Gastroesophageal sphincter (tissue), 3 donors: ENCODE results near the gene BUD31.

ENCODE experiments used
- POLR2A ChIP-seq, 2 donors: fragments of 450-650 bp; IDR thresholded peaks; one replicate each; pipeline ENCODE4 v1.6.1; 2017; ENCODE audit warnings: antibody characterized with exemption in 2 of 2, mild to moderate bottlenecking in 2 of 2, moderate library complexity in 1 of 2
- TF ChIP-seq, protein P1 (sequence below), 4 experiments: fragments of 200-600 bp in 2 of 4; fragments of 450-650 bp in 2 of 4; sonication (generic) in 1 of 4; IDR thresholded peaks; one replicate each; pipeline ENCODE4 v1.5.1; 2017 to 2019; ENCODE audit warnings: antibody characterized with exemption in 4 of 4, mild to moderate bottlenecking in 2 of 4, moderate library complexity in 2 of 4

DNA sequence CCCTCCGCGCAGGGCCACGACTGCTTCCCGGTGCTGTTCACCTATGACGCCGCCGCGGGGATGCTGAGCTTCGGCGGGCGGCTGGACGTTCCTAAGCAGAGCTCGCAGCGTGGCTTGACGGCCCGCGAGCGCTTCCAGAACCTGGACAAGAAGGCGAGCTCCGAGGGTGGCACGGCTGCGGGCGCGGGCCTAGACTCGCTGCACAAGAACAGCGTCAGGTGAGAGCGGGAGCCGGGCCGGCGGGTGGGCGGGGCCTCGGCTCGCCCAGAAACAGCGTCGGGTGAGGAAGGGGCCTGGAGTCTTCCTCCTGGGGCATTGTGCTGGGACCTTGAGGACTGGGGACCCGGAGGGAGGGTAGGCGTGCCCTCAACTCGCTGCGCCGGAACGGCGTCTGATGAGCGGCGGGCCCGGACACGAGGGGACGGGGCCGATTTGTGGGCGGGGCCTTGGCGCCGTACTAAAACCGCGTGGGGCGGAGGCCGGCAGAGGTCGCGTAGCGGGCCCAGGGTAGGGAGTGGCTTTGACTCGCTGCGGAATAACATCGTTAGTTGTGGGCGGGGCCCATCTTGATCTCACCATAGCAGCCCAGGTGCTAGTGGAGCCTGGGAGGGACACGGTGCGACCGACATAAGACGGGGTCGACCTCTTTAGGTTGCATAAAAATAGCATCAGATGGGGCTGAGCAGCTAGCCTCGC lies 16.0 kb upstream of the BUD31 start:
- TF ChIP-seq, protein P1, sequence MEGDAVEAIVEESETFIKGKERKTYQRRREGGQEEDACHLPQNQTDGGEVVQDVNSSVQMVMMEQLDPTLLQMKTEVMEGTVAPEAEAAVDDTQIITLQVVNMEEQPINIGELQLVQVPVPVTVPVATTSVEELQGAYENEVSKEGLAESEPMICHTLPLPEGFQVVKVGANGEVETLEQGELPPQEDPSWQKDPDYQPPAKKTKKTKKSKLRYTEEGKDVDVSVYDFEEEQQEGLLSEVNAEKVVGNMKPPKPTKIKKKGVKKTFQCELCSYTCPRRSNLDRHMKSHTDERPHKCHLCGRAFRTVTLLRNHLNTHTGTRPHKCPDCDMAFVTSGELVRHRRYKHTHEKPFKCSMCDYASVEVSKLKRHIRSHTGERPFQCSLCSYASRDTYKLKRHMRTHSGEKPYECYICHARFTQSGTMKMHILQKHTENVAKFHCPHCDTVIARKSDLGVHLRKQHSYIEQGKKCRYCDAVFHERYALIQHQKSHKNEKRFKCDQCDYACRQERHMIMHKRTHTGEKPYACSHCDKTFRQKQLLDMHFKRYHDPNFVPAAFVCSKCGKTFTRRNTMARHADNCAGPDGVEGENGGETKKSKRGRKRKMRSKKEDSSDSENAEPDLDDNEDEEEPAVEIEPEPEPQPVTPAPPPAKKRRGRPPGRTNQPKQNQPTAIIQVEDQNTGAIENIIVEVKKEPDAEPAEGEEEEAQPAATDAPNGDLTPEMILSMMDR (IDR thresholded peaks at IDR 0.05), result no peak
- TF ChIP-seq POLR2A (IDR thresholded peaks at IDR 0.05), result no peak
